K562 (cell line): ENCODE data around the gene ATXN7. TPM values are rescaled to one million over a fixed set of nuclear protein-coding genes. Genes with fewer than 3 reads are reported as not detected.

Experiments used
- CBX8 ChIP-seq: fragments of 200-600 bp; sonication (generic); IDR thresholded peaks from 2 replicates; pipeline ENCODE4 v1.6.1; 2012; ENCODE audit warnings: borderline replicate concordance, mixed run types, low read depth, mild to moderate bottlenecking, moderate library complexity, mixed read lengths, low read length, control low read depth, inconsistent platforms; ENCODE audit not compliant: poor library complexity, severe bottlenecking; ENCODE audit errors: extremely low read depth
- CHD7 ChIP-seq: fragments of 200-600 bp; sonication (generic); IDR thresholded peaks from one replicate; pipeline ENCODE4 v1.6.1; 2012; ENCODE audit warnings: mild to moderate bottlenecking, low read depth, low read length, inconsistent platforms
- ESRRB ChIP-seq: fragments of 250-450 bp; sonication (Bioruptor Pico); IDR thresholded peaks from 2 replicates; pipeline ENCODE4 v1.5.0; 2020; ENCODE audit warnings: mild to moderate bottlenecking, moderate library complexity, borderline replicate concordance
- GTF2A2 ChIP-seq: IDR thresholded peaks from 2 replicates; pipeline ENCODE4 v1.6.1; 2016; ENCODE audit warnings: mild to moderate bottlenecking, missing genetic modification characterization, missing compliant biosample characterization
- HBP1 ChIP-seq: fragments of 450-650 bp; formaldehyde crosslinking; IDR thresholded peaks from 2 replicates; pipeline ENCODE4 v1.4.0; 2022; ENCODE audit warnings: missing genetic modification characterization
- HCFC1 ChIP-seq: IDR thresholded peaks from 2 replicates; pipeline ENCODE4 v1.6.1; 2012; ENCODE audit warnings: low read depth, low read length, improper control_type of control experiment
- KHSRP ChIP-seq: fragments of 450-650 bp; IDR thresholded peaks from 2 replicates; pipeline ENCODE4 v1.6.1; 2017
- MEF2D ChIP-seq: conservative IDR thresholded peaks from 2 replicates; pipeline ENCODE4 v1.6.1; 2016; ENCODE audit warnings: low read depth, missing genetic modification characterization, missing compliant biosample characterization
- POLR3G ChIP-seq: IDR thresholded peaks from 2 replicates; pipeline ENCODE4 v1.6.1; 2011; ENCODE audit not compliant: insufficient read length, insufficient replicate concordance; ENCODE audit errors: extremely low read depth
- PTBP1 ChIP-seq: fragments of 200-400 bp; formaldehyde crosslinking; IDR thresholded peaks from 2 replicates; pipeline ENCODE4 v1.6.1; 2017; ENCODE audit warnings: low read depth, low read length
- SMARCE1 ChIP-seq: fragments of 450-650 bp; IDR thresholded peaks from 2 replicates; pipeline ENCODE4 v1.7.1; 2016; ENCODE audit warnings: mild to moderate bottlenecking
- SRF ChIP-seq, 2 experiments: fragments of 250-450, 450-650 bp in 1 of 2; sonication (Bioruptor Pico) in 1 of 2; sonication (generic) in 1 of 2; formaldehyde crosslinking; IDR thresholded peaks; 2 replicates each; pipeline versions ENCODE4 v1.5.0 to v1.5.1; 2020 to 2022; ENCODE audit warnings: mild to moderate bottlenecking in 1 of 2, missing genetic modification reagents in 1 of 2
- TOE1 ChIP-seq, 2 experiments: fragments of 450-650 bp in 1 of 2; sonication (generic) in 1 of 2; formaldehyde crosslinking in 1 of 2; IDR thresholded peaks; 2 replicates each; pipeline versions ENCODE4 v1.7.1 to v1.8.0; 2016 to 2022; ENCODE audit warnings: borderline replicate concordance in 2 of 2, mild to moderate bottlenecking in 2 of 2, antibody characterized with exemption in 1 of 2, inconsistent platforms in 1 of 2, low read depth in 1 of 2, missing genetic modification reagents in 1 of 2, moderate library complexity in 1 of 2
- ZNF431 ChIP-seq: sonication (generic); formaldehyde crosslinking; IDR thresholded peaks from 2 replicates; pipeline ENCODE4 v1.8.0; 2022; ENCODE audit warnings: mild to moderate bottlenecking, missing genetic modification reagents
- polyA plus RNA-seq, 8 experiments: library from polyadenylated mRNA; depleted of rRNA in 4 of 8; stranded (reverse) in 5 of 8; unstranded in 3 of 8; fragments of >200 nt; fragmentation: Nextera tagmentation in 2 of 8; fragmentation: Illumina TruSeq in 1 of 8; extraction: Ambion mirVana in 2 of 8; extraction: Trizol in 1 of 8; gene quantifications; 2 replicates each; pipeline versions ENCODE4 v1.2.1 to v1.2.3, GENCODE V29; 2011 to 2014; ENCODE audit warnings: inconsistent platforms in 1 of 8, missing spikeins in 1 of 8
- total RNA-seq, 7 experiments: library from RNA; depleted of rRNA in 6 of 7; stranded (reverse); fragments of >200 nt in 6 of 7; fragmentation: Illumina TruSeq in 2 of 7; extraction: Trizol in 2 of 7; gene quantifications; 2 replicates each; pipeline versions ENCODE4 v1.2.1 to v1.2.3, GENCODE V29; 2011 to 2021; ENCODE audit warnings: low replicate concordance in 1 of 7

The ATXN7 gene
- total and polyA plus RNA-seq, 9 of the 15 experiments (the other 6 are each of a cell fraction or from before 2014, with no cell fraction given), result 0.41 to 9.2 (median 6.7) TPM

- TF ChIP-seq CBX8 (no peak), ESRRB (CRISPR knock-in tag) (no peak), PTBP1 (no peak), ZNF431 (no peak), GTF2A2 (no peak), MEF2D (tag) (no peak), SMARCE1 (no peak), CHD7 (no peak), SRF (CRISPR knock-in tag; IDR thresholded peaks at IDR 0.05) (no peak), TOE1 (IDR thresholded peaks at IDR 0.05; ENCODE audit: borderline replicate concordance) (no peak), TOE1 (CRISPR knock-in tag; IDR thresholded peaks at IDR 0.05; ENCODE audit: borderline replicate concordance, low read depth) (no peak), HCFC1 (no peak), HBP1 (no peak), POLR3G (no peak), KHSRP (no peak)
Measured at GRCh38 chr3:63864008-63864964, 619 bp downstream of the ATXN7 start (continued).
